Measurements from ENCODE around the gene GRP. TPM values are rescaled to one million over a fixed set of nuclear protein-coding genes. Genes with fewer than 3 reads are reported as not detected.

Gene GRP
- total and polyA plus RNA-seq, 2 of the 4 experiments (the other 2 are of a cell fraction): not detected

- Histone ChIP-seq H2AFZ (replicated peaks; ENCODE audit: low read length, poor library complexity) (no peak overlapping the region), H2AK5ac (ENCODE audit: low read depth, low read length) (no peak overlapping the region), H3K4me3 (ENCODE audit: insufficient read depth, low read depth, low read length) (no peak overlapping the region), H4K5ac (ENCODE audit: low read depth, low read length) (no peak overlapping the region), H2BK20ac (ENCODE audit: low read depth, low read length) (no peak overlapping the region), H2BK15ac (ENCODE audit: low read depth, low read length) (no peak overlapping the region), H4K20me1 (ENCODE audit: insufficient read depth, low read length) (no peaks in the 10 kb centered on the region), H3K79me1 (ENCODE audit: low read depth in 1 of 2, low read length in 2 of 2) (no peaks in the 10 kb centered on the region), H3K36me3 (ENCODE audit: control insufficient read depth, insufficient read depth, low read length) (no peaks in the 10 kb centered on the region), H3K9me3 (ENCODE audit: control insufficient read depth, insufficient read depth, low read length) (no peaks in the 10 kb centered on the region), H3K14ac (replicated peaks; ENCODE audit: low read depth, low read length) (no peak overlapping the region), H3K4ac (ENCODE audit: low read depth, low read length) (no peak overlapping the region), H2BK120ac (ENCODE audit: low read depth, low read length) (no peak overlapping the region), H3K9ac (ENCODE audit: low read depth, low read length) (no peak overlapping the region), H3K27ac (ENCODE audit: insufficient read depth, low read length) (no peak overlapping the region), H3K4me1 (ENCODE audit: control insufficient read depth, insufficient read depth, low read length) (no peaks in the 10 kb centered on the region), H3K27me3 (ENCODE audit: control insufficient read depth, insufficient read depth, low read length) (peaks cover 35% of the 10 kb centered on the region), H3K4me2 (ENCODE audit: low read depth, low read length) (no peak overlapping the region), H3K9me1 (ENCODE audit: insufficient read depth, low read length) (no peaks in the 10 kb centered on the region), H2AK9ac (replicated peaks; ENCODE audit: low read depth, low read length, poor library complexity) (no peak overlapping the region), H2BK5ac (ENCODE audit: low read depth, low read length, poor library complexity, severe bottlenecking) (no peak overlapping the region), H3K23ac (ENCODE audit: low read depth, low read length) (no peak overlapping the region), H4K91ac (ENCODE audit: insufficient read depth, low read depth, low read length) (no peak overlapping the region), H3K56ac (ENCODE audit: extremely low read depth, insufficient read depth, low read length) (no peak overlapping the region), H4K8ac (ENCODE audit: low read depth in 2 of 2, low read length in 2 of 2) (no peak overlapping the region), H3K18ac (ENCODE audit: low read depth, low read length) (no peak overlapping the region)
- in situ Hi-C loops (cut with MboI; ENCODE audit: low sequenced_read_pairs) (no loop called here), dilution Hi-C loops (cut with HindIII; ENCODE audit: low sequenced_read_pairs, unreplicated experiment) (no loop called here), intact Hi-C loops (cut with micrococcal nuclease) (no loop called here)
- BruUV-seq (replicated peaks): no TSS peak
- CTCF ChIA-PET: no interaction called here
- no peak for TF ChIP-seq SMC3 (IDR thresholded peaks at IDR 0.05; ENCODE audit: low read depth, low read length)
- TF ChIP-seq USF2 (IDR thresholded peaks at IDR 0.05; ENCODE audit: low read depth, low read length): no peak
- TF ChIP-seq MXI1 (IDR thresholded peaks at IDR 0.05; ENCODE audit: borderline replicate concordance, low read depth, low read length): no peak
- TF ChIP-seq ELK1 (IDR thresholded peaks at IDR 0.05; ENCODE audit: borderline replicate concordance, low read depth, low read length): no peak
- no peak for TF ChIP-seq NFE2L2 (IDR thresholded peaks at IDR 0.05; ENCODE audit: low read depth, low read length)
- TF ChIP-seq FOS (IDR thresholded peaks at IDR 0.05; ENCODE audit: low read depth, low read length): no peak
- no peak for TF ChIP-seq RFX5 (IDR thresholded peaks at IDR 0.05; ENCODE audit: low read depth, low read length)
- no peak for TF ChIP-seq CTCF (conservative IDR thresholded peaks at IDR 0.05; ENCODE audit: low read depth, low read length)
- TF ChIP-seq RAD21 (IDR thresholded peaks at IDR 0.05; ENCODE audit: low read length): no peak
- TF ChIP-seq CHD1 (IDR thresholded peaks at IDR 0.05; ENCODE audit: low read depth, low read length): no peak
- no peak for TF ChIP-seq RCOR1 (IDR thresholded peaks at IDR 0.05; ENCODE audit: insufficient replicate concordance, low read length)
- no peak for TF ChIP-seq CEBPB (IDR thresholded peaks at IDR 0.05; ENCODE audit: low read depth, low read length)
- TF ChIP-seq POLR2A (IDR thresholded peaks at IDR 0.05; ENCODE audit: low read depth, low read length): no peak
- no peak for TF ChIP-seq MAZ (IDR thresholded peaks at IDR 0.05; ENCODE audit: borderline replicate concordance, low read depth, low read length)
- TF ChIP-seq MAFK (IDR thresholded peaks at IDR 0.05; ENCODE audit: low read depth, low read length): no peak
- POLR2A ChIA-PET (ENCODE audit: unreplicated experiment): no interaction called here
- no CpG with 5 or more reads among the region's 4 CpGs for WGBS, 2 experiments (ENCODE audit: extremely low coverage in 2 of 2, insufficient read length in 1 of 2)
- no peak for ATAC-seq (ENCODE audit: low read depth)
- no peak for DNase-seq
Observed at GRCh38 chr18:59196161-59196725, 23.7 kb upstream of the GRP start.
